Stimulated activated CD4-positive, alpha-beta T cell treated with anti-CD3 and anti-CD28 coated beads, TNF-alpha, amount 100 ng/mL, for 24 hours (primary cell): ENCODE measurements around the gene BAK1.
"Not testable (repeated sequence)": the region's sequence is repeated elsewhere in the genome, so short reads cannot be mapped to it uniquely, and the experiment has no call there.

Experiments used
- DNase-seq, 3 experiments: peaks; one replicate each; pipeline ENCODE4 v3.0.0-alpha.2; 2020; ENCODE audit warnings: low read depth in 3 of 3

The BAK1 gene

DNA sequence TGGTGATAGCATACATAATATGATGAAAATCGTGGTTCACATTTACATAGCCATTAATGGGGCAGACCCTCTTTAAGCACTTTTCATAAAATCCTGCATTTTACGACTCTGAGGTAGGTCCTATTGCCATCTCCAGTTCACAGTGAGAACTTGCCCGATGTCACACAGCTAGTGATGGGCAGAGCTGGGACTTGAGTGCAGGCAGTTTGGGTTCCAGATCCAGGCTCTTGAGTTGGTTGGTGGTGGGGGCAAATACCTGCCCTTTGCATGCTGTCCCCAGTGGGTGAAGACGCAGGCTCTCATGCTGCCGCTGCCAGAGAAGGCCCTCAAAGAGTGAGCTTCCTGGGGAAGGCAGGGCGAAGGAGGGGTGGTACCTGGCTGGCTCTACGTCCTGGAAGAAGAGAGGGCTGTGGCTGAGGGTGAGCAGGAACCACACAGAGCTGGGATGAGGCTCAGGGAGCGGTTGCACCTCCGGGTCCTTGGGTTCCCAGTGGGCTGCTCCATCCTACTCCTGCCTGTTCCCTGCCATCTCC lies 6.1 kb upstream of the BAK1 start:
- DNase-seq, result no peak

DNA sequence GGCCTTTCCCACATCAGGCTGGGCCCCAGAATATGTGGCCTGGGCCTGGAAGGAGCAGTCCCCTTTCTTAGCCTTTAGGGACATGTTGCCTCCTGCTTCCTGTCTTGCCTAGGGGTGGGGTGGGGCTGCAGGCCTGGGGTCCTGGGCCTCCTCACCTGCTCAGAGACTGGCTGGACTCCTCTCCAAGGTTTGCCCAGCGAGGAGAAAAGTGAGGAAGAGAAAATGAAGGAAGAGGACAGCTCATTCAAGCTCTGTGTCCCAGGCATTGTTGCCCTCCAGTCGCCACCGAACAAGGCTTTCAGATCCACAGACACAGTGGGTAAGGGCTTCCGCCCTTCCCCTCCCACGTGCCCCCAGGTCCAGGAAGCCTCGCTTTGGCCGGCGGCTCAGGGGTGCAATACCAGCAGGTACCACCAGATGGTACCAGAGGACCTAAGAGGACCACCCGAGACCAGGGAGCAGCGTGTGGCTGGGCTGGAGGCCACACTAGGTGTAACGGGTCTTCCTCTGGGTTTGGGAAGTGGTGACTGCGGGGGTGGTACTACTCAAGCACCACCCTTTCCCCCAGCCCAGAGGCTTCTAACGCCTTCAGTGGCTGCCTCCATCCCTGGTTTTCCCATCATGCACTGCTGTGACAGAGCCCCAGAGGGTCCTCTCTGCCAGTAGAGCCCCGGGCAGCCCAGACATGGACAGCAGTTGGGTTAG lies 5.5 kb upstream of the BAK1 start:
- peak; percentile 67 to 91 (median 70) for DNase-seq

DNA sequence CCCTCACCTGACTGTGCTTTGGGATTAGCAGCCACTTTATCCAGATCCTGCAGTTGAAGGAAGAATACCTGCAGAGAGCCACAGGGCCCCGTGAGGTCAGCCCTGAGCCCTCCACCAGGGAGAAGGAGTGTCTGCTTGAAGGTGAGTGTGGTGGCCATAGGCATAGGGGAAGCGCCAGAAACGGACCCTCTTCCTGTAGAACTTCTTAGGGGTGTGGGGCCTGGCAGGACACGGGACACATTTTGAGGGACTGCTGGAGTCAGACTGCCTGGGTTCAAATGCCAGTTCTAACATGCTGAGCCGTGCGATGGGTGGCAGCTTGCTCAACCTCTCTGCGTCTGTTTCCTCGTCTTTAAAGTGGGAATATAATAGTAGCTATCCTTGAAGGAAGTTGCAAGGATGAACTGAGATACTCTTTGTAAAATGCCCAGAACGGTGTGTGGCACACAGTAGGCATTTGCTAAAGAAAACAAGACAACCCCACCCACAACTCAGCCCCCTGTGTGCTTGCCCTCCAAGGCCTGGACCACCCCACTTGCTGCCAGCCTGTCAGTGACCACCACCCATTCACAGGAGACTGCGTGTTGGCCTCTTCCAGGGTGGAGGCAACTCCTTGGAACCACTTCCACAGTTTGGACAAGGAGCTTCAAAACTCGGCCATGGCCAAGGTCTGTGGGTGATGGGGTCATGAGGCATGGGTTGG lies 4.8 kb upstream of the BAK1 start:
- no peak for DNase-seq

DNA sequence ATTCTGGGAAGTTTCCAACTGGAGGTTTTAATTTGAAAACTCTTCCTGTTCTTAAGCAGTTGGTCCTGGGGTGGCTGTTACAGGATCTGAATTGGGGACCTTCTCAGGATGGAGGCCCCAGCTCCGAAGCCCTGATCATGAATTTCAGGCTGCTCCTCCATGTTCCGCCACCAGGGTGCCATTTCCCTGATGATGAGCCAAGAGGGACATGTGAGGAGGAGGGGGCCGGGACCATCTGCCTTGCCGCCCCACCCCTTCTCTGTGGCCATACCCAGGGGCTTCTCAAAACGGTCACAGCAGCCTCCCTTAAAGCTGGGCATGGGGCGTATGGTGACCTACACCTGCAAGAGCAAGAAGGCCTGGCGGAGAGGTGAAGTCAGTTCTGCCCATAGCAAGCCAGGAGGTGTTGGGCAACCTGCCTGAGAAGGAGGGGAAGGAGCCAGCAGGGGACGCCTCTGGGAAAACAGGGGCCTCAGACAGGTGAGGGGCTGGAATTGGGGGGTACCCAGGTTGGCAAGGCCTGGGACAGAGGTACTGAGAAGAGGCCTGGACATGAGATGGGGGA lies 3.6 kb upstream of the BAK1 start:
- no peak for DNase-seq

DNA sequence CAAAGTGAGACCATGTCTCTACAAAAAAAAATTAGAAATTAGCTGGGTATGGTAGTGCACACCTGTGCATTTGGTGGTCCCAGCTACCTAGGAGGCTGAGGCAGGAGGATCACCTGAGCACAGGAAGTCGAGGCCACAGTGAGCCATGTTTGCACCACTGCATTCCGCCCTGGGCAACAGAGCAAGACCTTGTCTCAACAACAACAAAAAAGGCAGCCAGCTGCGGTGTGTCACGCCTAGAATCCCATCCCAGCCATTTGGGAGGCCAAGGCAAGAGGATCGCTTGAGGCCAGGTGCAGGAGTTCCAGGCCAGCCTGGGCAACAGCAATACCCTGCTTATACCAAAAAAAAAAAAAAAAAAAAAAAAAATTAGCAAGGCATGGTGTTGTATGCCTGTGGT lies 1.1 kb upstream of the BAK1 start:
- DNase-seq, result no peak

DNA sequence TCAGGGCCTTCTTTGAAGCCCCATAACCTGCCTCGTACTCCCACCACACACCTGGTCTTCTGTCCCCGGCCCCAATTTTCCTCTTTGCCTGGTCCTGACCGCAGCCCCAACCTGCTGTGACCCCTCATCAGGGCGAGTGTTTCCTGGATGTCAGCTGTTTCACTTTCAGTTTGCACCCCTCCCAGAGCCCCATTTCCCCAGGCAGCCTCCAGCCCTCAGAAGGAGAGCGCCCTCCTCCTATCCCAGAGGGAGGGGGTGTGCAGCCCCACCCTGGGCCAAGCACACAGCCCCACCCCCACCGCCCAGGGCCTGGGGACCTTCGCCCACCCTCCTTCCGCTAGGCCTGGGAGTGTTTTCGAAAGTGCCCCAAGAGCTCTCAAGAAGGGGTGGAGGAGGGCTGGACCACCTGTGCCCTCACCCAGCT lies 1.5 kb downstream of the BAK1 start:
- DNase-seq, result no peak

DNA sequence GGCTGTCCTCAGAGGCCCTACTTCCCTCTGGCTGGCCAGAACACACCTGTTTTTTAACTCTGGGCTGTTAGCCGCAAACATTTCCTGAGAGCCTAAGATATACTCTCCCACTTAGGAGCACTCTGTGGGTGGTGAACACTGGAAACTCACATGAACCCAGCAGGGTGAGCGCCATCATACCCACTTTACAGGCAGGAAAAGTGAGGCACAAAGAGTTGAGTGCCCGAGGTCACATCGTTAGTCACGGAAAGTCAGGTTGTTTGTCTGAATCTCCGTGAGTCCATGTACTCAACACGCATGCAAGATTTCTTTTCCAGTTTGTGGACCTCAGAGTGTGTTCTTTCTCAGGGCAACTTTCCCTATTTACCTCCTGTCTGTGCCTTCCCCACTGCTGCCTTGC lies 1.9 kb downstream of the BAK1 start:
- no peak for DNase-seq

DNA sequence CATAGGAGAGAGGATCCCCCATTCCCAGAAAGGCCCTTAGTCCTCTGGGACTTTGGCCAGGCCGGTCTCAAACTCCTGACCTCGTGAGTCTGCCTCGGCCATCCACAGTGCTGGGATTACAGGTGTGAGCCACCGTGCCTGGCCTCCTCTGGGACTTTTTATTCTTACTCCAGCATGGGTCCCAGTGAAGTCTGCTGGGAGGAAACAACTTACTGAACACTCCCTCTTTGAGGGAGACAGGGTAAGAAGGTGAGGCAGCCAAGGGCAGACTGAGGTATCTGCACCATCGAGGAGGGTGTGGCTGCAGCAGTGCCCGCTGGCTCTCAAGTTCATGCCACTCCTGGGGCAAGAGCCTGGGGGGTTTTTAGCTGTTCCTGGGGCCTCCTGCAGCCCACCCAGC lies 2.4 kb downstream of the BAK1 start:
- no peak for DNase-seq

DNA sequence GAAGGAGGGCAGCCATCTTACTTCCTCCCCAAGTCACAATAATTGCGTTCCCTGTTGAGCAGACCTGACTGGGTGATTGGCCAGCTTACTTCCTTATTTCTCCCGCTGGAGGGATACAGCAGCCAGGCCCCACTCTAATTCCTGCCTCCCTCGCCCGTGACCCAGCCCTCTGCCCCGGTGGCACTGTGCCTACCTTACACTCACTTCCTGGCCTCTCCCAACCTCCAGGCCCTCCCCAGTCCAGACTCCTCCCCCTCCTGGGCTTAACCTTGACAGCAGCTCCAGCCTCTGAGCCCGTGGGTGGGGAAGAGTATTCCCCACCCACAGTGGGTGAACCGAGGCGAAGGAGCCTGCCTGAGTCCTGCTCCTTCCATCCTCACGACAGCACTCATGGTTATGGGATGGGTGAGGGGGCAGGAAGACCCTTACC lies 3.0 kb downstream of the BAK1 start:
- DNase-seq, result no peak

DNA sequence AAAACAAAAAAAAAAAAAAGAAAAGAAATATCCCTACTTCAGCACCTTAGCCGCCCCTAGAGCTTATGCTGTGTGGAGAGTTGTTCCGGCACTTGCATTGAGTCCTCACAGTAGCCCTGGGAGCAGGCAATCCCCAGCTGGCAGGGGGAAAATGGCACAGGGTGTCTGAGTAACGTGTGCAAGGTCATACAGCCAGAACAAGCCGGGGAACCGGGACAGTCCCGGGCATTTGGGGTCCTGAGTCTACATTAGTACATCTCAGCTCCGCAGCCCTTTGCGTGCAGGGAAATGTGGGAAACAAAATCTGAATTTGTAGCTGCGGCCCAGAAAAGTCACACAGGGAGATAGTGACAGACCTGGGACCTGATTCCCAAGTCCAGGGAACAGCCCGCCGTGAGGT lies 3.4 kb downstream of the BAK1 start:
- no peak for DNase-seq

DNA sequence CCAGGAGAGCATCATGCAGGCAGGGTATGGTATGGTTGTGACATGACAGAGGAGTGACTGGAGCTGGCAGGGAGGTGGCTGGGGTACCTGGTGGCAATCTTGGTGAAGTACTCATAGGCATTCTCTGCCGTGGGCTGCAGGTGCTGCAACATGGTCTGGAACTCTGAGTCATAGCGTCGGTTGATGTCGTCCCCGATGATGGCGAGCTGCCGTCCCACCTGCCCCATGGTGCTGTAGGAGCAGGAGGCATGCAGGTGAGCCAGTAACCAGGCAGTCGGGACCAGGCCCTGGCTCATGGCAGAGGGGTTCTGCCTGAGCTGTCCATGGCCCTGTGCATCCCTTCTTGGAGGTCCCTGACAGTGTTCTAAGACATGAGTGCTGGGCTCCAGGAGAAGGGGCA lies 4.9 kb downstream of the BAK1 start:
- DNase-seq, result no peak

DNA sequence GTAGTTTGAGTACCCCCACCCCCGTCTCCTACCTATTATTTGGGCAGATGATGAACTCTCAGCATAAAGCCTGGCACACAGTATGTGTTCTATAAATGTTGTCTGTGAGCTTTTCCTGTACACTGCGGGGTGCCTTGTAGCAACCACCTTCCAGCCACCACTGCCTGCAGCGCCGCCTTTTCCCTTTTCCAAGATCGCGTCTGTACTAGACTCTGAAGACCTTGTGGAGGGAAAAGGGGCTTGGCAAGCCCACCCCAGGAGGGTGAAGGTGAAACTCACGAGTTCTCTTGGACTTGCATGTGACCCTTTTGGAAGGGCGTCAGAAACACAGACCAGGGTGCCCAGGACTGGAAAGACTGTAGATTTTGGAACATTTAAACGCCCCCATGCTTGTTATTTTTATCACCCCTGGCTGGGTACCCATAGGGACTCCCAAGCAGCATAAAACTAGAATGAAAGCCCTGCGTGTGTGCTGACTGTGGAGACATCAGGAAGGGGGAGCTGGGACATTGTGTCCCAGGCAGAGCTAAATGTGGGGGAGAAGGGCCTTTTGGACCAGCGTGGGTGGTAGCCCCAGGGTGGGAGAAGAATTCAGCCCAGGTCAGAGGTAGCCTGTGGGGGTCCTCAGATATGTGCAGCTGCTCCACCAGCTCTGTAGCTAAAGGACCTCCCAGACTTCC lies 8.3 kb downstream of the BAK1 start:
- no peak for DNase-seq

DNA sequence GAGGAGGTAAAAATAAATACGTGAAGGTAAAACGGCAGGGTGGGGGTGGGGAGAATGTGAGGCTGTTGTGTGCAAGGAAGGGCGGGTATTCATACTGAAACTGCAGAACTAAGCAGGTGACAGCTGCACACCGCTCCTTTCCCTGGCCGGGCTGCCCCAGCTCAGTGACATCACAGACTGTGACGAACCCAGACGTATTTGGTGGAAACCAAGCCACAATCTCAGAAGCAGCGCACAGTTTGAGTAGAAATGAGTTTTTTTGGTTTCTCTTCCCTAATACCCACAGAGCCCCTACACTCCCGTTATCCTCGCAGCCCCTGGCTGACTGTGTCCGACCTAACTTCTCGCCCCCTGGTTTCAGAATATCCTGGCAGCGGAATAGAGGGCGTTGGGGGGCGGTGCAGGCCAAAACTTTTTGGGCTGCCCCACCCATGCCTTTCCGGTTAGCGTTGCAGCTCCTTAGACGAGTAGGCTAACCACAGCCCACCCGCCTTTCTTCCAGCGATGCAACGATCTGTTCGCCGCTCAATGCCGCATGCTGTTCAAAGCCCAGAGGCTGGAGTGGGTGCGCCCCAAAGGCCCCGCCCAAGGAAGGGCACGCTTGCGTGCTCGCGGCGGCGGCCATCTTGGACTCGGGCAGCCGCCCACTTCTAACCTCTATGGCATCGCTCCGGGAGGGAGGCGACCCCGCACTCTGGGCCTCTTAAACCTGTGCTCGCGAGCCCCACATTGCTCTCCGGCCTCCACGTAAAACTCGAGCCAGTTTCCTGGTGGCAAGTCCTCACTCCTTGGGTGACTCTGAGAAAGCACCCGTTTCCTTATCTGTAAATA lies 9.1 kb downstream of the BAK1 start:
- peak; percentile 80 to 92 (median 85) for DNase-seq

DNA sequence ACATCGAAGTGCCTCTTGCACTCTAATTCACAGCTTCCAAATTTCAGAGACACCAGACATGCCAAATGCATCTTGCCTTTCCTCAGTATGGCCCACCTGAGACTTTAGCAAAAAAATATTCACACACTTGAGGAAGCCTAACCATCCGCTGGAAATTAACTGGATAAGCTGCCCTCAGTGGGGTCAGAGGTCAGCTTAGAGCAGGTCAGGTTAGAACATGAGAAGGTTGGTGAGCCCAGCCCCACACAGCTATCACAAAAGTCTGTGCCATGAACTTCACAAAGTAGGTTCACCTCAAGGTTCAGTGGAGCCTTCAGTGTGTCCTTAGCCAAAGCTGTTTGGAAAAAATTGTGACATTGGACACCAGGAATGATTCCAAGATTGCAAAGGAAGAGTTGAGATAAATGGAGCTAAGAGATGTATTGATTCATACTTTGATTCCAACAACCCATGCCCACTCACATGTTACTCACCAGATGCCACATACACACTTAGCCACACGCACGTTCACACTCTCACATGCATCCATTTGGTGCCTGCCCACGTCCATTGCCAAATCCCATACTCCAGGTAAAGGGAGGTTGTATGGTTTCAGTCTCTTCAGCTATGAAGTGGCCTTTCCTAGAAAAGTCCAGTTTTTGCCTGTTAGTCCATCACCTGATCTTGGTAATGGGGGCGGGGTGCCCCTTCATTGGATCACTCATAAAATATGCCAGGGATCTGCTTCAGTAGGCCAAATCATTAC lies 11.1 kb downstream of the BAK1 start:
- DNase-seq, result no peak

DNA sequence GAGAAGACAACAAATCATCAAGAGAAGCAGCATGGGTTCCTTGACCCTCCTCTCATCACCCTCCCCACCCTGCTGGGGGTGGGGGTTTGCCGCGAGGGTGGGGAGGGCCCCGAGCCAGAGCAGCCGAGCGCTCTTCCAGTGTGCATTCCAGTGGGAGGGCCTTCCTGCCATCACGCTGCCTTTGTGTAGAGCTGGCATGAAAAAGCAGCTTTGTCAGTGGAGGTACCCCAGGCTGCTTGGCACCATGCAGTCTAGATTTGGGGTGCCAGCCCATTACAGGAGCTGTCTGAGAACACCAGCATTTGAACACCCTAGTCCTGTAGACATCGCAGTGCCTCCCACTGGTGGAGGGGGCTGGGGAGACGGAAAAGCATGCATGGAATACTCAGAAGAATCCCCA lies 12.2 kb downstream of the BAK1 start:
- no peak for DNase-seq

DNA sequence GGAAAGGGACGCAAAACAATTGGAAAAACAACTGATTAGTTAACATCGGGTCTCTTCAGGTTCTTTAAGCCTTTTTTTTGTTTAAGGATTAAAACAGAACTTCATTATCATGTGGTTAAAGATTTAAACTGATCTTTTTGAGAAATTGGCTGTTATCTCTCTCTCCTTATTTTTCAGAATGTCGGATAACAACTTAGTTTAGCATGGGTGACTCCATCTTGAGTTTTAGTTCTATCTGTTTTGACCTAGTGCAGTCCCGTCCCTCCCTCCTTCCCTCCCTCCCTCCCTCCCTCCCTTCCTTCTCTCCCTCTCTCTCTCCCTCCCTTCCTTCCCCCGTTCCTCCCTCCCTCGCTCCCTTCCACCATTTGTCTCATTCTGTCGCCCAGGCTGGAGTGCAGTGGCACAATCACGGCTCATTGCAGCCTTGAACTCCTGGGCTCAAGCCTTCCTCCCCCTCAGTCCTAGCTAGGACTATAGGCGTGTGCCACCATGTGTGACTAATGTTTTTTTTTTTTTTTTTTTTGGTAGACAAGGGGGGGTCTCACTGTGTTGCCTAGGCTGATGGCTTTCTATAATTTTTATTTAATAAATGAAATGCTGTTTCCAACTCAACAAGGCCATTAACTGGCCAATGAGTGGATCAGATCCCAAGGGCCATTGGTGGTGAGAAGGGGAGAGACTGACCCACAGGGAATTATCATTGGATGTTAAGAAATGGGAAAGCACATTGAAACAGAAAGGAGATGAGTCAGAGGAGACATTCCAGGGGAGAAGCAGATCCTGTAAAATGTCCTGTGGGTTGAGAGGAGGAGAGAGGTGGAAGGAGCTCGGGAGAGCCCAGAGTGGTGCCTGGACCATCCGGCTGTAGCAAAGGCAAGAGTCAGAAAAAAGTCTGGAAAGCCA lies 13.6 kb downstream of the BAK1 start:
- no peak for DNase-seq

DNA sequence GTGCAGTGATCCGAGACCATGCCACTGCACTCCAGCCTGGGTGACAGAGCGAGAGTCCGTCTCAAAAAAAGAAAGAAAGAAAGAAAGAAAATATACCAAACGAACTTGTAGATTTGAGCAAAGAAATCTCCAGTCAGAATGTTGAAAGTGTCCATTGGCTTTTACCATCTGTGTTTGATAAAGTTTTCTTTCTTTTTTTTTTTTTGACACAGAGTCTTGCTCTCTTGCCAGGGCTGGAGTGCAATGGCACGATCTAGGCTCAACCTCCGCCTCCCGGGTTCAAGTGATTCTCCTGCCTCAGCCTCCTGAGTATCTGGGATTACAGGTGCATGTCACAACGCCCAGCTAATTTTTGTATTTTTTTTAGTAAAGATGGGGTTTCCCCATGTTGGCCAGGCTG lies 21.3 kb downstream of the BAK1 start:
- no peak for DNase-seq

DNA sequence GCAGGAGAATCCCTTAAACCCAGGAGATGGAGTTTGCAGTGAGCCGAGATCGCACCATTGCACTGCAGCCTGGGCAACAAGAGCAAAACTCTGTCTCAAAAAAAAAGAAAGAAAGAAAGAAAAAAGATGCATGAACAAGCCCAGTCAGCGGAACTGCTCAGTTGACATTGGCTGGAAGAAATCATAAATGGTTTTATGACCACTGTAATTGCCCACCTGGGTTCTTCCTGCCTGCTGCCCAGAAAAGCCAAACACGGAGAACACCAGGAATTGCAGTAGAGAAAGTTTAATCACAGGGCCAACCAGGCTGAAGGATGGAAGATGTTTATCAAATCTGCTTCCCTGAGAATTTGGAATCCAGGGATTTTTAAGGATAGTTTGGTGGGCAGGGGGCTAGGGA lies 22.7 kb downstream of the BAK1 start:
- no peak for DNase-seq

DNA sequence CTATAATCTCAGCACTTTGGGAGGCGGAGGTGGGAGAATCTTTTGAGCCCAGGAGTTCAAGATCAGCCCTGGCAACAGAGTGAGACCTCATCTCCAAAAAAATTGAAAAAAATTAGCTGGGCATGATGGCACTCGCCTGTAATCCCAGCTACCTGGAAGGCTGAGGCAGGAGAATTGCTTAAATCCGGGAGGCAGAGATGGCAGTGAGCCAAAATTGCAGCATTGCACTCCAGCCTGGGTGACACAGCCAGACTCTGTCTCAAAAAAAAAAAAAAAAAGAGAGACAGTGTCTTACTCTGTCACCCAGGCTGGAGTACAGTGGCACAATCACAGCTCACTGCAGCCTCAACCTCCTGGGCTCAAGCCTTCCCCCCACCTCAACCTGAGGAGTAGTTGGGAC lies 27.2 kb downstream of the BAK1 start:
- not testable (repeated sequence) for DNase-seq

DNA sequence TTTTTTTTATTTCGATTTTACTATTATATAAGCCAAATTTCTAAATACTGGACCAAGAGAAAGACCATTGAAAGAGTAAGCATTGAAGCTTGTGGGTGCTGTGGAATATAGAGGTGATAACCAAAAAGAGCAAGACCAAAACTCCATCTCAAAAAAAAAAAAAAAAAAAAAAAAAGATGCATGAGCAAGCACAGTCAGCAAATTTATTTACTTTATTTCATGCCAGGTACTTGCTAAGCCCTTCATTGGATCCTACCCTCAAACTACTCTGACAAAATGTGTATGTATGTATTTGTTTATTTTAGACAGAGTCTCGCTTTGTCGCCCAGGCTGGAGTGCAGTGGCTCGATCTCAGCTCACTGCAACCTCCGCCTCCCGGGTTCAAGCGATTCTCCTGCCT lies 27.8 kb downstream of the BAK1 start:
- no peak for DNase-seq
